Large intestine (tissue), 3 donors: Measurements from ENCODE around the gene ZNF423. TPM values are rescaled to one million over a fixed set of nuclear protein-coding genes. Genes with fewer than 3 reads are reported as not detected.

ENCODE experiments used
- DNase-seq, 2 donors: peaks; one replicate each; pipeline versions ENCODE4 v3.0.0 to v3.0.0-alpha.2; 2013
- H3K27ac ChIP-seq: one replicate; pipeline ENCODE4 v1.5.1; 2013; ENCODE audit warnings: low read length
- H3K27me3 ChIP-seq: 2 replicates; pipeline ENCODE4 v1.6.1; 2013; ENCODE audit warnings: low read length; ENCODE audit not compliant: control insufficient read depth, insufficient read depth
- H3K36me3 ChIP-seq: 2 replicates; pipeline ENCODE4 v1.6.1; 2013; ENCODE audit warnings: low read length; ENCODE audit not compliant: control insufficient read depth, insufficient read depth
- H3K4me1 ChIP-seq: one replicate; pipeline ENCODE4 v1.6.1; 2013; ENCODE audit warnings: low read length; ENCODE audit not compliant: control insufficient read depth, insufficient read depth
- H3K4me3 ChIP-seq: one replicate; pipeline ENCODE4 v1.5.1; 2013; ENCODE audit warnings: low read length
- H3K9me3 ChIP-seq: one replicate; pipeline ENCODE4 v1.6.1; 2013; ENCODE audit warnings: mild to moderate bottlenecking, low read depth, low read length, moderate library complexity; ENCODE audit not compliant: control insufficient read depth
- WGBS: methylation state at CpG from one replicate; pipeline ENCODE4 v1.1.5; 2013; ENCODE audit warnings: low lambda C conversion rate; ENCODE audit not compliant: insufficient coverage; 5-methylcytosine and 5-hydroxymethylcytosine counted together
- polyA plus RNA-seq: library from polyadenylated mRNA; unstranded; fragments of 120-200 nt; gene quantifications from one replicate; pipeline ENCODE4 v1.2.1, GENCODE V29; 2013

The ZNF423 gene
- polyA plus RNA-seq, 1 donor: 6.7 TPM

GRCh38 chr16:49645263-49645662 is 210.6 kb downstream of the ZNF423 start:
- WGBS: no CpG with 5 or more reads among the region's 1 CpG
- Histone ChIP-seq H3K9me3 (peaks cover 9% of the 10 kb centered on the region), H3K36me3 (no peaks in the 10 kb centered on the region), H3K27ac (no peak overlapping the region), H3K4me3 (no peak overlapping the region), H3K27me3 (no peaks in the 10 kb centered on the region), H3K4me1 (no peaks in the 10 kb centered on the region)
- no peak for DNase-seq

- no peak for DNase-seq
- H3K36me3 ChIP-seq: no peaks in the 10 kb centered on the region
- peaks cover 6% of the 10 kb centered on the region for H3K4me1 ChIP-seq
- H3K27me3 ChIP-seq: no peaks in the 10 kb centered on the region
- WGBS: no CpG with 5 or more reads among the region's 4 CpGs
- no peak overlapping the region for H3K27ac ChIP-seq
- no peak overlapping the region for H3K4me3 ChIP-seq
- H3K9me3 ChIP-seq: peaks cover 9% of the 10 kb centered on the region
These were observed 211.8 kb downstream of the ZNF423 start for GRCh38 chr16:49644145-49644463.

GRCh38 chr16:49643429-49644144 is 212.3 kb downstream of the ZNF423 start:
- Histone ChIP-seq H3K27me3 (no peaks in the 10 kb centered on the region), H3K9me3 (peaks cover 8% of the 10 kb centered on the region), H3K27ac (no peak overlapping the region), H3K36me3 (no peaks in the 10 kb centered on the region), H3K4me3 (no peak overlapping the region), H3K4me1 (peaks cover 9% of the 10 kb centered on the region)
- no CpG with 5 or more reads among the region's 6 CpGs for WGBS
- DNase-seq: no peak

GRCh38 chr16:49641250-49641649 is 214.7 kb downstream of the ZNF423 start:
- no CpG with 5 or more reads among the region's 3 CpGs for WGBS
- Histone ChIP-seq H3K9me3 (no peaks in the 10 kb centered on the region), H3K4me1 (peaks cover 9% of the 10 kb centered on the region), H3K4me3 (no peak overlapping the region), H3K36me3 (peaks cover 19% of the 10 kb centered on the region), H3K27me3 (no peaks in the 10 kb centered on the region), H3K27ac (no peak overlapping the region)
- DNase-seq: no peak

GRCh38 chr16:49640581-49640980 is 215.3 kb downstream of the ZNF423 start:
- peaks cover 9% of the 10 kb centered on the region for H3K4me1 ChIP-seq
- no peak for DNase-seq
- no CpG with 5 or more reads among the region's 15 CpGs for WGBS
- peaks cover 25% of the 10 kb centered on the region for H3K36me3 ChIP-seq
- no peaks in the 10 kb centered on the region for H3K9me3 ChIP-seq
- no peak overlapping the region for H3K4me3 ChIP-seq
- H3K27ac ChIP-seq: no peak overlapping the region
- H3K27me3 ChIP-seq: no peaks in the 10 kb centered on the region

GRCh38 chr16:49639739-49640431 is 216.0 kb downstream of the ZNF423 start:
- Histone ChIP-seq H3K4me3 (no peak overlapping the region), H3K4me1 (peaks cover 9% of the 10 kb centered on the region), H3K36me3 (peaks cover 32% of the 10 kb centered on the region), H3K27ac (no peak overlapping the region), H3K27me3 (no peaks in the 10 kb centered on the region), H3K9me3 (no peaks in the 10 kb centered on the region)
- DNase-seq: no peak
- whole genome bisulfite sequencing: no CpG with 5 or more reads among the region's 22 CpGs

GRCh38 chr16:49638673-49639610 is 217.0 kb downstream of the ZNF423 start:
- DNase-seq: no peak
- WGBS: no CpG with 5 or more reads among the region's 23 CpGs

GRCh38 chr16:49637933-49638672 is 217.8 kb downstream of the ZNF423 start:
- Histone ChIP-seq H3K27ac (no peak overlapping the region), H3K4me1 (peaks cover 9% of the 10 kb centered on the region), H3K27me3 (no peaks in the 10 kb centered on the region), H3K4me3 (no peak overlapping the region), H3K36me3 (peaks cover 36% of the 10 kb centered on the region), H3K9me3 (no peaks in the 10 kb centered on the region)
- DNase-seq: no peak
- WGBS: no CpG with 5 or more reads among the region's 42 CpGs

More at GRCh38 chr16:49638673-49639610, 217.0 kb downstream of the ZNF423 start:
- H3K4me3 ChIP-seq: no peak overlapping the region
- no peaks in the 10 kb centered on the region for H3K27me3 ChIP-seq
- no peaks in the 10 kb centered on the region for H3K9me3 ChIP-seq
- peaks cover 9% of the 10 kb centered on the region for H3K4me1 ChIP-seq
- no peak overlapping the region for H3K27ac ChIP-seq
- H3K36me3 ChIP-seq: peaks cover 36% of the 10 kb centered on the region

- H3K9me3 ChIP-seq: no peaks in the 10 kb centered on the region
- peaks cover 36% of the 10 kb centered on the region for H3K36me3 ChIP-seq
- 100% methylated on average over 1 of the region's 16 CpGs for WGBS
- no peak overlapping the region for H3K4me3 ChIP-seq
- H3K27ac ChIP-seq: no peak overlapping the region
- peaks cover 9% of the 10 kb centered on the region for H3K4me1 ChIP-seq
- H3K27me3 ChIP-seq: no peaks in the 10 kb centered on the region
- no peak for DNase-seq
These were observed 218.4 kb downstream of the ZNF423 start for GRCh38 chr16:49637511-49637910.

GRCh38 chr16:49636608-49637007 is 219.3 kb downstream of the ZNF423 start:
- peaks cover 9% of the 10 kb centered on the region for H3K4me1 ChIP-seq
- WGBS: no CpG with 5 or more reads among the region's 14 CpGs
- no peak overlapping the region for H3K27ac ChIP-seq
- H3K27me3 ChIP-seq: no peaks in the 10 kb centered on the region
- H3K9me3 ChIP-seq: no peaks in the 10 kb centered on the region
- peaks cover 36% of the 10 kb centered on the region for H3K36me3 ChIP-seq
- no peak overlapping the region for H3K4me3 ChIP-seq
- no peak for DNase-seq
